T1000 (cell line): ENCODE results near the gene KMT2A.
A peak's percentile ranks its signal among the peaks of the same experiment; 100 is the strongest.
"Not testable (repeated sequence)": the region's sequence is repeated elsewhere in the genome, so short reads cannot be mapped to it uniquely, and the experiment has no call there.

Experiments
- DNase-seq: peaks from one replicate; lab custom pipeline; 2025; ENCODE audit warnings: mixed read lengths; lab: John Stamatoyannopoulos, UW

The KMT2A gene

GRCh38 chr11:118435290-118435892 lies 901 bp upstream of the KMT2A start:
- peak; percentile 44 for DNase-seq

GRCh38 chr11:118436639-118437207 lies 431 bp downstream of the KMT2A start:
- DNase-seq, result no peak

DNA sequence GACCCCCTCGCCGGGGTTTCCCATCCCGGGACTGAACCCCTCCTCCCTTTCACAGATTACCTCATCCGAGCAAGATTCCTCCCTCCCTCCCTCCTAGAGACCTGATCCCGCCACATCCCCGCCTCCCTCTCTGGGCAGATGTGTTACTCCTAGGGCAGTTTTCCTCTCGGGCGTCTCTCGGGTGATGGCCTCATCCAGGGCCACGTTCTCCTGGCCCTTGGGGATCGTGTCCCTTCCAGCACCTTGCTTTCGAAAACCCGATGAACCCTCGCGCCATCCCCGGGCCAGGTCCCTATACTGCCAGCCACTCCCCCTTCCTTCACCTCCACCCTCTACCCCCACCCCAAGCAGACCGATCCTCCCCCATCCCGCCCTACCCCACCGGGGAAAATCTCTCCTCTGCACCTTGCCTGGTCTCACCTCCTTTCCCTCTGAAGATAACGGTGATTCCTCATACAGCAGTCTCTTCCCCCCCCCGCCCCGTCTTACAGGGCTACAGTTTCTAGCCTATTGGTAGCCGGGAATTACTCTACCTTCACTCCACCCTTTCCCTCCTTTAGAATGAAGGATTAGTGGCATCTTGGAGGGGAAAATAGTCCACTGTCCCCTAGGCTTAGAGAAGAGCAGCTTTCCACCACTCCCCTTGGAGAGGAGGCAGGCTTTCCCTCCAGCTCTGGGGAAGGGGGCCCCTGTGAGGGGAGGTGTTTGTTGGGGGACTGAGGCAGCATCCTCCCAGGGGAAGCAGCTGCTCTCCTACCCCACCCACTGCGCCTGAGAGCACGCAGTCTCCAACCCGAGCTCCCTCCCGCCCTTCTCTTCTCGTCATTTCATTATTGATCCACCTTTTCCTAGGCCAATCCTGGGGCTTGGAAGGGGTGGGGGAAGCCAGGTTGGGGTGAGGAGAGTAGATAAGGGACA lies 1.2 kb downstream of the KMT2A start:
- no peak for DNase-seq

DNA sequence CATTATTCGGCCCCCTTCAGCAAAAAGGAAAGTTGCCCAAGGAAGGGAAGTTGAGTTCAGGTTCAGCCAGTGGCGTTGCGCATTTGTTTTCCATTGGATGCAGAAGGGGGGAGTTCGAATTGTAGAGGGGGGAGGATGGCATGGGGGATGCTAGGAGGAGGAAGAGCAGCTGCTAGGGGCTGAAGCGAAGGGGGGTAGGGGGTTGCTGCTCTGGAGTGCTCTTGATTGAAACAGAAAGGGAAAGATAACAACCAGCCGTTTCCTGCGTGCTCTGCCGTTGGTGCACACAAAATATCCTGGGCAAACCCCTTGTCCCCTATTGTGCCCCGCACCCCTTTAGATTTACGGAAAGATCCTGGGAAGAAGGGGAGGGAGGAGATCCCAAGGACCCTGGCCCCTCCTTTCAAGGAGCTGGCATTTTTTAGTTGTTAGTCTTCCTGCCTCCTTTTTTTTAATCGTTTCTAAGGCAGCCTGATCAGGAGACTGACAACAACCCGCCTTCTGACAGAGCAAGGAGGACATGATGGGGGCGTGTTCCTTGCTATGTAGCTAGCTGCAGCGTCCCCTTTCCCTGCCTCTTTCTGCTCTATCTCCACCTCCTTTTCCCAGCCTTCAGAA lies 2.1 kb downstream of the KMT2A start:
- DNase-seq, result no peak

- no peak for DNase-seq
These were observed 3.4 kb downstream of the KMT2A start for GRCh38 chr11:118439646-118440045.

- DNase-seq, result no peak
These were observed 5.5 kb downstream of the KMT2A start for GRCh38 chr11:118441770-118442275.

DNA sequence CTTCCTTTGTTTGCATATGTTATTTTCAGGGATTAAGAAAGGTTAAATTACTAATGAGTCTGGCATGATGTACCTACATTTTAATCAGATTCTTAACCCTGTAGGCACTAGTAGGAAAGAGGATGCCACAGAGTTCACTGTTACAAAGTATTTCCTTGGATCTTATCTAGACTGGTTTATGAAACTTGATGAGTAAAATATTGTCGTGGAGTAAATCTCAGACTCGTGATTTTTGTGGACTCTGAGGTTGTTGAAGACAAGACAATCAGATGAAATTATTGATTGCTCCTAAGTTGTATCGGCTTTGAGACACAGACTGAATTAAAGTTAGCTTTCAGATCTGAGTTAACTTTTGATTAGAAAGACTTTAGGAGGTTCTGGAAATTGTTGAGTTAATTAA lies 6.0 kb downstream of the KMT2A start:
- DNase-seq, result no peak

DNA sequence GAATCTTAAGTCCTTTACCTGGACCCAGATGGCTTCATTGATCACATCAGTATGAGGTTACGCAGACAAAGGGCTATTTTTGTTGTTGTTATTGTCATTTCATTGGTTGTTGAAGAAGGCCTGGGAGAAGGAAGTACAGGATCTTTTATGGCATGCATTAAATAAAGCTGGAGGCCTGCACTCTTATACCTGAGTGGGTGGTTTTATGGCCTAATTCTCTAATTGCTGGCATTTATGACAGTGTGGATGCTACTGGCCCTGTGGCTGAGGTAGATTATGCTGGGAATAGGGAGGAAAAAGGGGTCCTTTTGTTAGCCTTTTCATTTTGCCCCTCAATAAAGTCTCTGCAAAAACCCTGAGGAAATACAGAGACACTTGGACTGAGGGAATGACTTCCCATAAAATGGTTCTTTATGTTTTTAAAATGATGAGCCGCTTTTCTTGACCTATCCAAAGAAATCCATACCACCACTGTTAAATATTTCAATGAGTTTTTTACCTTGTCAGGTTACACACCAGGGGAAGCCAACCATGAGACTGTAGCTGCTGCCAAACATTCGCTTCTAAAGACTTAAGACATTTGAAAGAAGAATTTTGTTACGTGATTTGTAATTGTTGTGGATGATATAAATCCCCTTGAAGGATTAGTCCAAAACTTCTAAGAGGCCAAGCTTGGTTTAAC lies 6.8 kb downstream of the KMT2A start:
- no peak for DNase-seq

GRCh38 chr11:118443590-118444218 lies 7.4 kb downstream of the KMT2A start:
- no peak for DNase-seq

DNA sequence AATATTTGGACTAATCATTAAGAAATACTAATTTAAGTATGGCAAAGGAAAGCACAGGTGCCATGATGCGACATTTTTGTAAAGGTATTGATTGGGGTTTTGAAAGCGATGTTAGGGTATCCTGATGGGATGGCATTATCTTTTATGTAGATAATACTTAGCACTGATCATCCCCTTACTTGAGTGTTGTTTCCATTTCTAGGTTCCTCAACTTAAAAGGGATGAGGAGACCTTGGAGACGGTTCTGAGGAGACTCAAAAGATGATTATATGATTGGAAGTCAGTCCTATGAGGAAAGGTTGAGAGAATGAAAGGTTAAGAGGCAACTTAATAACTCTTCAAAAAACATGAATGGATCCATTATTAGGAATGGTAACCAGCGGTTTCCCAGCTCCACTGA lies 11.1 kb downstream of the KMT2A start:
- DNase-seq, result no peak

GRCh38 chr11:118448294-118448693 lies 12.0 kb downstream of the KMT2A start:
- no peak for DNase-seq

DNA sequence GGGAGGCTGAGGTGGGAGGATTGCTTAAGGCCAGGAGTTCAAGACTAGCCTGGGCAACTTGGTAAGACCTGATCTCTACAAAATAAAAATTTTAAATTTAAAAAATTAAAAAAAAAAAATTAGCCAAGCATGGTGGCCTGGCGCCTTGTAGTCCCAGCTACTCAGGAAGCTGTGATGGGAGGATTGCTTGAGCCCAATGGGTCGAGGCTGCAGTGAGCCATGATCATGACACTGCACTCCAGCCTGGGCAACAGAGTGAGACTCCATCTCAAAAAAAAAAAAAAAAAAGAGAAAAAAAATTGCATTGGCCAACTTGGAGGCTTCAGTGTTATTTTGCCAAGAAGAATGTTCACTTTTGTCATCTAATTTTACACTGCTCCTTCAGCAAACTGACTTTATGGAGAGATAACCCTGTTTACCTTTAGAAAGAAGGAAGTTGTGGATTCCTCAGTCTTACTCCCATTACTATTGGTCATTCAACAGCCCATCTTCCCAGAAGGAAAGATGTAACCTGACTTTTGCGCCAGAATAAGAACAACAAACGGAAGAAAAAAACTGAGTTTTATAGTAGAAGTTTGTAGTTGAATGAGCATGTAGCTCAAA lies 13.1 kb downstream of the KMT2A start:
- DNase-seq, result no peak

DNA sequence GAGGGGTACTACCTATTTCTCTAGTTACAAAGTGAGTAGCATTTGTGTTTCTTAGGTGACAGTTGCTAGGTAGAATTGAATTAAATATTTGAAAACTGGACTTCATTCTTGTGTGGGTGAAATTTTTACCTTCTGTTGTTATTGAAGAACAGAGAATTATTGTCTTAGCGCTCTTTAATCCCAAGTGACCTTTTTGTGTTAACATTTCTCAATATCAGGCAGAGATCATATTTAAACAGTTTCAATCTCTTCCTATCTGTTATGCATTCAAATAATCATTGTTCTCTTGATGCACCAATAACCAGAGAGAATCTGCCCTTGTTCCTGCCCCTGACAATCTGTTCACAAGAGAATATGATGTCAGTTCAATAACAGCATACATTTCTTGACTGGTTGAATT lies 14.2 kb downstream of the KMT2A start:
- no peak for DNase-seq

DNA sequence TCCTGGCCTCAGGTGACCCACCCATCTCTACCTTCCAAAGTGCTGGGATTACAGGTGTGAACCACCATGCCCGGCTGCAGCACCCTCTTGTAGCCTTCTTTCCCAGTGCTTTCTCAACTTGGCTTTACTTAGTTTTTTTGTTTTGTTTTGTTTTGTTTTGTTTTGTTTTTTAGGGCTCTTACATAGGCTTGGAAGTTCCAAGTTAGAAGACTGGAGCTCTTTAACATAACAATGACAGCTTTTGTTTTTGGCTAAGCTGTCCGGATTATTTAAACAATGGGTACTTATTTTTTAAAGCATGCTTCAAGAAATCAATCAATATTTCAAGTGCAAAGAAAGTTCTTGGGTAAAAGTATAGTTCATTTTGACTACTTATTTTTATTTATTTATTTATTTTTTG lies 25.9 kb downstream of the KMT2A start:
- no peak for DNase-seq

- DNase-seq, result not testable (repeated sequence)
These were observed 32.7 kb downstream of the KMT2A start for GRCh38 chr11:118468968-118469367.

DNA sequence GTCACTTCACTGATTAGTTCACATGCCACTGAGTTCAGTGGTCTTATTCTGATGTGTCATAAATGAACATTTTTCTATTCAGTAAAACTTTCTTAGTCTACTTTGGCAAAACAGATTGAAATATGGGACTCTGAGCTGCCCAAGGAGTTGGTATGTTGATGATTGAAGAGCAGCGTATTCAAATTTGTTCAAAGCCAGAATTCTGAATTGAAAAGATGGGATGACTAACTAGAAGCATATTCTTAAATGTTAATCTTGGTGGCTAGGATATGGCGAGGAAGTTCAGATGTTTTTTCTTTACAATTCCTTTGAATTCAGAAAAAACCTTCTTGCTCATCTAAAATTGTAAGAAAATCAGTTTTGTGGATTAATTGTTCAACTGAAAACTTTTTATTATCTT lies 34.7 kb downstream of the KMT2A start:
- DNase-seq, result no peak

- DNase-seq, result no peak
These were observed 37.2 kb downstream of the KMT2A start for GRCh38 chr11:118473537-118473936.

DNA sequence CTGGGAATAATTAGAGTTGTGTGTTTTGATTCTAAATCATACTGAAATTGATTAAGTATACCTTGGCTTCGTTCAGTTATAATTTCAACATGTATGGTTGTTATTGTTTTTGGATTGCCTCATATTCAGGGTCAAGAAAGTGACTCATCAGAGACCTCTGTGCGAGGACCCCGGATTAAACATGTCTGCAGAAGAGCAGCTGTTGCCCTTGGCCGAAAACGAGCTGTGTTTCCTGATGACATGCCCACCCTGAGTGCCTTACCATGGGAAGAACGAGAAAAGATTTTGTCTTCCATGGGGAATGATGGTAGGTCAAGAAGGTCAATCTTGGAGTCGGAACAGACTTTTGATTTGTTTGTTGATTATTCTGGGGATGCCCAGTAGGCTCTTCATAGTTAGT lies 40.4 kb downstream of the KMT2A start:
- no peak for DNase-seq

GRCh38 chr11:118481238-118481637 lies 44.9 kb downstream of the KMT2A start:
- DNase-seq, result not testable (repeated sequence)

GRCh38 chr11:118484405-118484804 lies 48.1 kb downstream of the KMT2A start:
- no peak for DNase-seq

DNA sequence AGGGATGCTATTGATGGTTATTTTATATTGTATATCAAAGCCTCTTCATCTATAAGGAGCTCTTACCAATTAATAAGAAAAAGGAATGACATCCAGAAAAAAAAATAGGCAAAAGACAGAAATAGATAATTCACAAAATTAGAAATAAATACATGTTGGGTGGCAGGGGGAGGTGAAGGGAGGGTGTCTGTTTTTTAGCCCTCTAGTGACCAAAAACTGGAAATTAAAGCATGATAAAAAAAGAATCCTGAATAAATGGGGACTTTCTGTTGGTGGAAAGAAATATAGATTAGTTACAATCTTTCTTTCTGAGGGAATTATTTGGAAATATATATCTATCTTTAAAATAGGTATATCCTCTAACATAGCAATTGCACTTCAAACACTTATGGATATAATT lies 49.0 kb downstream of the KMT2A start:
- no peak for DNase-seq
